Stimulated activated CD4-positive, alpha-beta T cell treated with anti-CD3 and anti-CD28 coated beads, TNF-alpha, amount 100 ng/mL, for 48 hours (primary cell): ENCODE data around the gene PLEKHM1.
"Not testable (repeated sequence)": the region's sequence is repeated elsewhere in the genome, so short reads cannot be mapped to it uniquely, and the experiment has no call there.

Source experiments
- DNase-seq, 3 donors: peaks; one replicate each; pipeline ENCODE4 v3.0.0-alpha.2; 2020; ENCODE audit warnings: low read depth in 3 of 3

PLEKHM1 gene

DNA sequence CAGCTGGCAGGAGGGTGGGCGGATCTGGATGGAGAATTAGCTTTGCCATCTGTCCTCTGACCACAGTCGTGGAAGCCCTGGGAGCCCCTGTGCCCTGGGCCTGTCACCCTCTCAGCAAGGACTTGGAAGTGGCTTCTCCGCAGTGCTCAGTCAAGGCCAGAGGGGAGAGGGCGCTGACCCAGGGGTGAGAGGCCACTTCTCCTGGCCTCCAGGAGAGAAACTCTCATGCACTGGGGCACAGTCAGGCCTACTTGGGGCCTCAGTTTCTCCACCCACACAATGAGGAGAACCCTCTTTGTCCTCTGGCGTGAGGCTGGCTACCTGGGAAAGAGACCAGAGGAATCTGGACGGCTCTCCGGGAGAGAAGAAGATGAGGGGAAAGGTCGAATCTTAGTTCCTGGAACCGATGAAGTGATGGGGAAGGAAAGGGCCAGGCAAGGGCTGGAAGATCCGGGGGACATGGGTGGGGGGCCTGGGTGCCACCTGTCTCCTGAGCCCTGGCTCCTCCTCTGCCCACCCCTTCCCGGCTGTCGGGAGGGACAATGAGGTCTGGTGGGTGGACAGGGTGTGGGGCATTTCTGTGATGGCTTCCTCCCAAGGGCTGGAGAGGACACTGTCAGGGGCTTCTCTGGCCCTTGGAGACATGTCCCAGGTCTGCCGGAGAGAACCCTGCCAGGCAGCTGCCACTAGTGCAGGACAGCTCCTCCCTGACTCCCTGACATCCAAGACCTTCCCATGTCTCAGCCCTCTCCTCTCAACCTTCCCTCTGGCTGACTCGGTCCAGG is 48.8 kb downstream of the PLEKHM1 start:
- DNase-seq: no peak

DNA sequence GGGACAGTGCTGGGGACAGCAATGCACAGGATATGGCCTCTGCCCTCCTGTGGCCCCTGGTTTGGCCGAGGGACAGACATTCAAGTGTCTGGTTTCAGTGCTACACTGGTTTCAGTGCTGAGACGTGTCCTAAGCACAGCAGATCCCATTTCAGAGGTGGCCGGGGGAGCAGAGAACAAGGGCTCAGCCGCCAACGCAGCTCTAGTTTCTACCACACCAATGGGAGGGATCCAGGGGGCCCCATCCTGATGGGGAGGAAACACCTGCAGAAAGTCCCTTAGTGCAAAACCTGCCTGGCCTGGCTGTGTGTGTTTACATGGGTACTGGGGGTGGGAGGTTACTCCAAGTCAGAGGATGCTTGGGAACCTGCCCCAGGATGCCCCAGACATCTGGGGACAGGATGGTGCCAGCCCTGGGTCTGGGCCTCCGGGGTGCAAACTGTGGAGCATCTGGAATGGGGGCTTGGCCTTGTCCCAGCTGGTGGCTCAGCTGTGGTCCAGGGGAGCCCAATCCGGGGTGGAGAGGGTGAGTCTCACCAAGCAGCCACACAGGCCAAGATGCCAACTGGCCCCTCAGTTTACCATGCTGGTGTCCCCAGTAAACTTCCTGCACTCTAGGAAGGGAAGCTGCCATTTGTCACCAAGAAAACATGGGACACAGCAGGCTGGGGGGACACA is 49.5 kb downstream of the PLEKHM1 start:
- DNase-seq: not testable (repeated sequence)

DNA sequence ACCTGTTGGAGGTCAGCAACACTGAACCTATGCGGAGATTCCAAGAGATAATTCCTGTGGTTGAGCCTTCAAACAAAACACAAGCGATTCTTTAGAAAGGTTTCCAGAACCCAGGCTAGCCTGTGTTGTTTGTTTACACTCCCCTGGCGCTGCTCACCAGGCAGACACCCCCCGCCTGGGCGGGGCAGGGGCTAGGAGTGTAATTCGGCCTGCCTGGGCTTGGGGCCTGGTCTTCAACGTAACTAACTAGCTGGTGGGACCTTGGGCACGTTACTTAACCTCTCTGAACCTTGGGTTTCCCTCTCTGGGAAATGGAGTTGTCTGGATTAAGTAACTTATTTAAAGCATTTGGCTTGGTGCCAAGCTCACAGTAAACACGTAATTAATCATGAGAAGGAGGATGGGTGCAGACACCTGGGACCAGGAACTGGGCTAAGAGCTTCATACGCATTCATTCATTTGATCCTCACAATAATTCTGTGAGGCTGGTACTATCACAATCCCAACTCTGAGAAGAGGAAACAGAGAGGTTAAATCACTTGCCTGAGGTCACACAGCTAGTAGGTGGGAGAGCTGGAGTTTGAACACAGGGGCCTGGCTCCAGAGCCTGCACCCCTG is 50.3 kb downstream of the PLEKHM1 start:
- DNase-seq: no peak

DNA sequence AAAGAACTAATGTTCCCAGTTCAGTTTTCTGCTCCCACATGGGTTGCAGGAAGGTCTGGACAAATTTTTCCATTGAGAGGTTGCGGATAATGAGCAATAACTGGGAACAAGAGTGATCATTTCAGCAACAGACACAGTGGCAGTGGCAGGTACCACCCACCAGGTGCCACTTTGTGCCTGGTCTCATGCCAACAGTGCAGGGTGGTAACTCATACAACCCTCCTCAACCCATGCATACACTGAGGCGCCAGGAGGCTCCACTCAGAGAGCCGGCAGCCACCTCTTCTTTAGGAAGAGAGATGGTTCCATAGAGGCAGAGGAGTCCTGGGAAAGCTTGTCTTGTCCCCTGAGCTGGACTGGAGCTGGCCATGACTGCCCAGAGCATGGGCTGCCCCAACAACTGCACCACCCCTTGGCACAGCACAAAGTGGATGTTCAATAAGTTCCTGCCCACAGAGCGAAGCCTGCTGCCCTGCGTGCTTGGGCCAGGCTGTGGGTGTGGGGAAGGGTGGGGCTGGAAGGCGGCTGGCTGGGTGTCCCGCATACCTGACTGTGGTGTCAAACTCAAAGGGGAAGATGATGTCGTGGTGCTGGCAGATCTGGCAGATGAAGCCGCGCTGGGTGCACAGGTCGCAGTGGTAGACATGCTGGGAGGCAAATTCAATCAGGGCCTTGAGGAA is 51.5 kb downstream of the PLEKHM1 start:
- no peak for DNase-seq

DNA sequence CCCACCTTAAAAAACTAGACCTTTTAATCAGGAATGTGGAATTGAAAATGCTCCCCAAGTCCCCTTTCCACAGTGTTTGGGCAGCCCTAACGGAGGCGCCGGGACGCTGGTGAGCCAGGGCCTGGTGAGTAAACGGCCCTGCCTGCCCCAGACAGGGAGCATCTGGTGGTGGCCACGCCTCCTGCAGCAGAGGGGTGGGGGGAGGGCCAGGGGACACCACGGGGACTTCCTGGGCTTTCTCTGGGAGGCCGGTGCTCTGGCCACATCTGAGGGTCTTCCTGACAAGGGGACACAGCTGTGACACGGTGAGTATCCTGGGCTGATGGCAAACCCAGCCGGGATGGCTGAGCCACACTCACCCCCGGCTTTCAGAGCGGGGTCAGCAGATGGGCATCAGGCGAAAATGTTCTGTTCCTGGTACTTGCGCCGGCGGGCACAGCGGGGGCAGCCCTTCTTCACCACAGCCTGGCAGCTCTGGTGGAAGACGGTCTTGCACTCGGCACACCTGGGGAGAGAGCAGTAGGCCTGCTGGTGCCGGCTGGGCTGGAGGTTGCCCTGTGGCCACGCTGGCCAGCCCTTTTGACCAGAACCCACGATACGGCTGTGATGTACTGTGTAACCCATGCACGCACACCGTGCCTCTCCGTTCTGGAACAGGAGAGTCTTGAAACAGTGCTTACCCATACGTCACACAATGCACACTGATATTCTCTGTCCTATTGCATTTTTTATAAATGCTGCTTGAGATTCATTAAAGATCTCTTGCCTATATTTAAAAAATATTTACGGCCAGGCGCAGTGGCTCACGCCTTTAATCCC is 52.8 kb downstream of the PLEKHM1 start:
- no peak for DNase-seq

DNA sequence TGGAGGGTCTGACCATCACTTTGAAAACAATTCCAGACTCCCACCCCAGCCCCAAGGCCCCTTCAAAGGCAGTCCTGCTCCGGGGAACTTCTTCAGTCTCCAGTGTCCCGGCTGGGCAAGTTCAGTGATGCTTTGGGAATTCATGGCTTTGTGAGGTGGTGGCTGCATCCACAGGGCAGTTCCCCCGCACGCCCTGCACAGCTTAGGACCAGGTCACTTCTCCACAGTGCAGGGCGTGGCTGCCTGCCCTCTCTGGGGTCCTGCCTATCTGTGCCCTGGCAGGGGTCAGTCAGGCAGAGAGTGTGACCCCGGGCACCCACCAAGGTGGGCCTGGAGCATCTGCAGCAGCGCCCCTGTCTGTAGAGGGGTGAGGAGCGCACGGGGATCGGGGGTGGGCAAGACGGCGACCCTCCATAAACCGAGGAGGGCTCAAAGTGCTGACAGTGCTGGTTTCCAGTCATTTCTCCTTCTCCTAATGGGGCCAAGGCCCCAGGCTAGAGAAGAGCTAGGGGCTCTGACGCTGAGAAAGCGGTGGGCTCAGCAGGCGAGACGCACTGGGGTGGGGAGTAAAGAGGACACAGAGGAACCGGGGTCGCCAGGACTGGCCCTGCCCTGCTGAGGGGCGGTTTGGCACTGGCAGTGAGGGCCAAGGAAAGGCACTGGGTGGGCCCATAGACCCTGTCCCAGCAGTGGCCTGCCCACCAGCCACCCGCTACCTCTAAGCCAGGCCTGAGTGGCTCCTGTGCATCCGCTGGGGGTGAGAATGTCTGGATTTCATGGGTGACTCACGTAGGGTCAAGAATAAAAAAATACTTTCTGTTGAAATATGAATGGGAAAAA is 53.7 kb downstream of the PLEKHM1 start:
- DNase-seq: no peak

DNA sequence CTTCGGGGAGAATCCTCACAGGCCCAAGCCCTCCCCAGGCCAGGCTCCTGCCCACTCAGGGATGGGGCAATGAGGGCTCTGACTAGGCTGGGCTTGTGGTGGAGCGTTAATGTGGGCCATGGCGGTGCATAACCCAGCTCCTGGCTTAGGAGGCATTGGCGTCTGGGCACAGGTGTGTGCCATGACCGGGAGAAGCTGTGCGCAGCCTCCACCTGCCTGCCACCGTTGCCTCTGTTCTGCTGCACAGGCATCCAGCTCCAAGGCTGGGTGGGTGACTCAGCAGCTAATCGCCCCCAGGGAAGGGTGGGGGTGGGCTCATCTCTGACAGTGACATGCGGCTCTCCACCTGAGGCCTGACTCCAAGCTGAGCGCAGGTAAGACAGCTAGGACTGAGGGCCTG is 54.4 kb downstream of the PLEKHM1 start:
- DNase-seq: no peak

DNA sequence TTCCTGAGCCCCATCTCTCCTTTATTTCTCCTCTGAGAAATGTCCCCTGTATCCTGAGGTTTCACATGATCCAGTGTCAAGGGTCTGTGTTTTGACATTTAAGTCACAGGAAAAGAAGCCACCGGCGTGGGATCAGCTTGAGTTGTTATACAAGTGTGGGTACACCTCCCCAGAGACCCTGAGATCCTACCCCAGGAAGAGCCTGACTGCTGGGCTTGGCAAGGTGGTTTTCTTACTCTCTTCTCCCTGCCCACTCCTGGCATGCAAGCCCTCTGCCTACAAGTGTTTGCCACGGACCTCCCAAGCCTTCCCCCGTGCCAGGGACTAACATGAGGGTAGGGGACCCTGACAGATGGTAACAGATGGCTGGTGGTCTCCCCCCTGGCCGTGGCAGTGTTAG is 55.0 kb downstream of the PLEKHM1 start:
- DNase-seq: no peak

DNA sequence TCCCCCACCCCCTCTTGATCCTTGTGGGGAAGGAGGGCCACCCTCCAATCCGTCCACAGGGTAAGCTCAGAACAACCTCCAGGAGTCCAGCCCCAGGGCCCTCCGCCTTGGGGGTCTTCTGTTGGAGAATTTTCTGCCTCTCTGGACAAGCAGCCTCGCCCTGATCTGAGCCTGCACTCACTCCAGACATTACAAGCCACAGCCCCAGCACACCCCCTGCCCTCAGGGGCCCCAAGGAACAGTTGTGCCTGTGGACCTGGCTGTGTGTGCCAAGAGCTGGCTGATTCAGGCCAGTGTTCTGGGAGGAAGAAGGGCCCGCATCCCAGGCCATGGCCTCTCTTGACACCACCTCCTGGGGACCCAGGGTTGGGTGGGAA is 57.4 kb downstream of the PLEKHM1 start:
- DNase-seq: no peak

DNA sequence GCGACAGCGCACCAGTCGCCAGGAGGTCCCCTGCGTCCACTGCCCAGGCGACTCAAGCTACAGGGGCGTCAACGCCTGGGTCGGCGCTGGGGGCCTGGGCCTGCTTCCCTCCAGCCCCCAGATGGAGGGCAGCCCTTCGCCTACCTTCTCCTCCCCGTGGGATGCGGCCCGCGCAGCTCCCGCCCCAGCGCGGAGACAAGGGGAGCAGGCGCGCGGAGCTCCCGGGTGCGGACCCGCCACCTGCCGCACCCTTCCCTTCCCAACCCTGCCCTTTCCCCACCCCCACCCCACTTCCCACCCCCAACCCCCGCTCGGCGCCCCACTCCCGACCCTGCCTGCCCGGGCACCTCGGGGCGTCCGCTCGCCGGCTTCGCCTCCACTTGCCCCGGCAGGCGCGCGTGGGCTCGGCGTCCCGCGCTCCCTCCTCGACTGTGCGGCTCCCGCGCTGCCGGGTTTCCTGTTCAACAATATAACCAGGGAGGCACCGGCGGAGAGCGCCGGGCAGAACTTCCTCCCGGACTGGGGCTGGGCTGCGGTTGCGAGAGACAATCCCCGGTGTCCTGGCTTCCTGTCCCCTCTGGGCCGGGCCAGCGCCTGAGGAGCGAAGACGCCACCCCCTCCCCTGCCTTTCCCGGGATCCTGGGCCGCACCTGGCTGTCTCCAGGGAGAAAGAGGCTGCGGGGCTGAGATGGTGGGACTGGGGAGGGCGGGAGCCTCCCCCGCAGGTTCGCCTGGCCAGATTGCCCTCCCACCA is 57.9 kb downstream of the PLEKHM1 start, which contains the start of gene ARHGAP27:
Gene ARHGAP27, minus strand, starts transcription at position 466 of the 754 bp plus-strand sequence. CDS start 2,591 bp downstream, outside the sequence.
- no peak for DNase-seq

DNA sequence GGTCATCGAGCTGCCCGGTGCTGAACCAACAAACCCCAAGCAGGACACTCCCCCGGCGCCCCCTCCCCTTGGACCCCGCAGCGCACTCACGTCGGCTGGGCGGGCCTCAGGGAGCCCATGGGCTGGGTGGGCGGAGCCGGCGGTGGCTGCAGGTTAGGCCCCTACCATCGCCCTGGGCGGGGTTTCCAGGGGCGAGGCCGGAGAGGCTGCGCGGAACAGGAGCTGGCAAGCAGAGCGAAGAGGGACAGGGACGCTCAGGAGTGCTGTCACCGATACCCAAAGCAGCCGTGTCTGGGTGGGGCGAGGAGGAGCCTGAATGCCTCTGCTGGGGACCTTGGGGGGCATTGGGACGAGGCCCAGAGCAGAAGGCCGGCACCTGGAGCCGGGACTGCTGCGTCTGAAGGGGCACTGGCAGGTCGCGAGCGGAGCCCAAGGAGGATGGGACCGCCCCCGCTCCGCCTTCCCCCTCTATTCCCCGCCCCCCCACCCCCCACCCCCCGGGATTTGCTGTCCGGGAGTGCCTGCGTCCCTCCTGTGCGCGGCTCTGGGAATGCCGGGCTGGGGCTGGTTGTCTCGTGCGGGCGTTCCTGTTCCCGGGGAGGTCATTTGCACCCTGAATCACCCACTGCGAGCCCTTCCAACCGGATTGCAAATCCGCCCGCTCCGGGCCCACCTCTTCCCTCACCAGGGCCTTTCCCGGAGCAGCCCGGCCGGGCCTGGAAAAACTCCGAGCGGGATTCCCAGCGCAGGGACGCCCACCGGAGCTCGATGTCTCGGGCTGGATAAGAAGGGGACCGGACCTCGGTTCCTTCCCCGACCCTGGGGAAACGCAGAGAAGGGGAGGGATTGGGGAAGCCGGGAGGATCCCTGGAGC is 58.8 kb downstream of the PLEKHM1 start:
- DNase-seq: peak; percentile 40 to 79 (median 41)

DNA sequence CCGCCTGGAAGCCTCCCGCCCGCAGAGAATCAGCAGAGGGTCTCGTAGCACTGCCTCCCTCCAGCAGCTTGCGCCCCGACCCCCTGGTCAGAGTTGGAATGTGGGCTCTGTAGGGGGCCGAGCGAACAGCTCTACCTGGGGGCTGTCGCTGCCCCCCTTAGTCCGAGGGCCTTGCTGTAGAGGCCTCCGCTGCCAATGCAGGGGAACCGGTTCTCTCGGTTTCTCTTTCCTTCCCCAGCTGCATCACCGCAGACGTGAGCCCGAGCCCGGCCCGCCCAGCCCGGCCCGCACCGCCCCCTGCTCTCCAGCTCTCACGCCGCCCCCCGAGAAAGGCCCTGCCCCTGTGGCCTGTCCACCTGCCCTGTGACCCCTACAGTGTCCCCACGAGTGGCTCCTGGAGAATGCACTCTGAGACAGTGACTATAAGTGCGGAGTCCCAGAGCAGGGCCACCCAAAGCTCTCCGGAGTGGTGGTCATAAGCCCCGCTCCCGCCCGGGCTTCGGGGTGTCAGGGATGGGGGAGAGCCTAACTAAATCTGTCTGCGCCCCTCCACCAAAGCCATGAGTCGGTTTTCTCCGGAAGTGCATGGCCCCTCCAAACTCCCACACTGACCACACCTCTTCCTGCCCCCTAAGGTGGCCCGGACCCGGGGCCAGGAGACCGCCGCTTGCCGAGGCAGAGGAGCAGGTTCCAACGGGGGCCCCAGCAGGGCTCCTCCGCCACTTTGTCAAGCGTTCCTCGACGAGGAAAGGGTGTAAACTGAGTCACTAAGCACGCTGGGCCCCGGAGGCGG is 59.6 kb downstream of the PLEKHM1 start:
- DNase-seq: no peak

DNA sequence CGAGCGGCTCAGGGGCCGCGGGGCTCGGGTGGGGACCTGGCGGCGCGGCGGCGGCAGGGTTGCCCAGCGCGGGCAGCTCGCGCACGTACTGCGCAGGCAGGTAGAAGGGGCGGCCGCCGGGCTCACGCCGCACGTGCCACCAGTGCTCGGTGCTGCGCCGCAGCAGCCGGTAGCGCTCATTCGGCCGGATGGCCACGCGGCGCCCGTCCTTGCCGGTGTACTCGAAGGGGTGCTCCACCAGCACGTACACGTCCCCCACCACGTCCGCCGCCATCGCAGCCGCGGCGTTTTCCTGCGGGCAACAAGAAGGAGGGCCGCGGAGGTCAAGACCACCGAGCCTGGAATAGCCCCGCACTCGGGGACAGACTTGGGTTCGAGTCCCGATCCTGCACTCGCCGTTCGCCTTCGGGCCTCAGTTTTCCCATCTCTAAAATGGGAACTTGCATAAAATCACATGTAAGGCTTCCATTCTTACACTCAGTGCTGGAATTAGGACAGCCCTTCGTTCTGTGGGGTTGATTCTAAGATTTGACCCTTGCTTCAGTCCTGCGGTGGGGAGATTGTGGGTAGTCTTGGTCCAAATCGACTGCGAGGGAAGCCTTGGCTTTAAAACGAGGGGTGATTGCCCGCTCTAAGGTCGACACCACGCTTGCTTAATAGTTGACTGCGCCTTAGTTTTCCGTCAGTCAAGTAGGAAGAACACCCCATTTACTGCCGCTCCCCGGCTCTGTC is 60.3 kb downstream of the PLEKHM1 start:
- no peak for DNase-seq

DNA sequence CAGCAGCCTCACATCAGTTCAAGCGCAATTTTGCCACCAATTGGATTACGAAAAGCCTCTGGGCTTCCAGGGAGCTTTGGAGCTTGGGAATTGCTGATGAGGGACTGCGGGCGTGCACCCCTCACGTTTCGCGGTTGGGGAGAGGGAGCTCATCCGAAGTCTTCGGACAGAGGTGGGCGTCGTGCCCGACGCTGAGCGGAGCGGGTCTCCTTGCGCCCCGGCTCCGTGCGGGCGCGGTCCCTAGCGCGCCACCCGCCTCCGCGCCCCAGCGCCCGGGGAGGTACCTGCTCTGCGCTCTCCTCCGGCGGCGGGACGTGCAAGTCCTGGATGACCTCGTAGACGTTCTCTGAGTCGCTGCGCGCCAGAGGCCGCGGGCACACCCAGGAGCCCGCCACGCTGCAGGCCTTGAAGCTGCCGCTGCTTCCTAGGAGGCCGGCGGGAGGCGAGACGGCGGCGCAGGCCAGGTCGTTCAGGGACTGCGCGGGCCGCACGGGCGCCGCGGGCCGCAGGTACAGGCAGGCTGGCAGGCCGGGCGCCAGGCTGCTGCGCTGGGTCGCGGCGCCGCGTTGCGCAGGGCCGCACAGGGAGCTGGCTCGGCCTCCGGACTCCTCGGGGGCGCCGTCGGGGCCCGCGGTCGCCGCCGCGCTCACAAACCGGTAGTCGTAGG is 61.0 kb downstream of the PLEKHM1 start:
- DNase-seq: no peak

DNA sequence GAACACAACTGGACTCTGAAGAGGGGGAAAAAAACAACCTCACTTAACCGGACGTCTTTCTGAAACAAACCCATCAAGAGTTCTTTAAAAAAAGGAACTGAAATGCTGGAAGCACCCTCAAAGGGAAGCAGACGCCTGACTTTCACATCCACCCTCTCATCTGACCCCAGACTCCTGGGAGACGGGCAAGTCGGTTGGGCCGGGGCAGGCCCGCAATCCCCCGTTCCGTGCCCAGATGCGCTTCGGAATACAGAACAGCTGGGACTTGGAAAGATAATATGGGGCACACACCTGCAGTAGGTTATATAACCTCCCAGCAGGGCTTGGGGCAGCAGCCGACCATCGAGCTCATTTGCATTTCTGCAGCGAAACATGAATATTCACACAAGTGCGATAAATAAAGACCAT is 61.6 kb downstream of the PLEKHM1 start:
- no peak for DNase-seq

DNA sequence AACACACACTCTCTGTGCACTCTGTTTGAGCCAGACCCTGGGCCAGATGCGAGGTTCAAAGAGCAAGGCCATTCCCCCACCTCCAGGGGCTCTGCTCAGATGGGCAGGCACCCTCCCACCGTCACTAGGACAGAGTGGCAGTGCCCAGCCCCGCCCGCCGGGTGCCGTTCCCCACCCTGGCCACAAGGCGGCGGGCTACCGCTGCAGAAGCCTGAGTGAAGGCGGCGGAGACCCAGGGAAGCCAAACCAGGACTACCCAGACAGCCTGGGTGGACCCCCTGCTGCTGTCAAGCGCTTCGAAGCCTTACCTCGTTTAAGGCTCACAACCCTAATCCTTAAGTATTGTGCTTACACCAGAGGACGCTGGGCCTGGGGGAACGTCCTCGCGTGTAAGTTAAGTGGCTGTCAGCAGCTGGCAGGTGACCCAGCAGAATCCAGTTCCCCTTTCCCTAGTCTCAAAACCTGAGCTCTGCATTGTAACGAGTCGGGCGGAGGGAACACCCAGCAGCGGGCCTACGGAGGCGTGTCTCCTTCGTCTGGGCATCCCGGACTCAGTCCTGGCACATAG is 62.4 kb downstream of the PLEKHM1 start:
- DNase-seq: peak; percentile 62 to 74 (median 67)
